Measurements from ENCODE around the gene FAM53B.

The FAM53B gene

DNA sequence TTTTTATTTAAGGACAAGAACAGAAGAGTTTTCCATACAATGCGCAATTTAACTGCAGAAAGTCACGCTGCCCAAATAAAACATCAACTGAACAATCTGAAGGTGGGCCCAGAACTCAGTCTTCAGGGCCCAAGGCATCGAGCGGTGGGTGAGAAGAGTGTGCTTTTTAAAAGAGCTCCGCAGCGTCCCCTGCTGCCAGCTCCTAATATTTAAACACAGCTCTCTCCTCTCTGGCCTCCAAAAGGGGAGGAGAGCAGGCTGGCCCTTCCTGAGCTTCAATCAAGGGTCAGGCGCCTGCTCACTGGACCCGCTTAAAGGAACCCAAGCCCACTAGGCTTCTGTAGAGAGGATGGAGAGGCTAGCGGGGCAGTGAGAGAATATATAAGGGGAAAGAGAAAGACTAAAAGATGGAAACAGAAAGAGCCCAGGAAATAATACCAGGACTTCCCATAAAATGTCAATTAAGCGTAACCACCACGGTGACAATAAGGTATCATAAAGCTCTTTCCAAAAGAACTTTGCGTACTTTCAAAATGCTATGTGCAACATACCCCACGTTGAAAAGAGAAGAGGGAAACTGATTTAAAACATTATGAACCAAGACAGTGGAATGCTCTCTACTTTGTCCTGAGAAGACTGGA is 2.8 kb downstream of the FAM53B start:
- H3K4me1 ChIP-seq (ENCODE audit: control insufficient read depth in 1 of 2, insufficient read depth in 1 of 2, low read depth in 1 of 2, low read length in 1 of 2): peaks cover 44 to 52% of the 10 kb centered on the region in 2 experiments
- H3K27ac ChIP-seq: peak overlapping the region; percentile 91
- H3K36me3 ChIP-seq: peaks cover 5% of the 10 kb centered on the region
- peak overlapping the region; percentile 72 to 90 for H3K4me3 ChIP-seq (ENCODE audit: low read depth in 1 of 2, low read length in 1 of 2)
- H3K9me3 ChIP-seq: no peaks in the 10 kb centered on the region
- H3K27me3 ChIP-seq: no peaks in the 10 kb centered on the region
- TF ChIP-seq, protein P1, sequence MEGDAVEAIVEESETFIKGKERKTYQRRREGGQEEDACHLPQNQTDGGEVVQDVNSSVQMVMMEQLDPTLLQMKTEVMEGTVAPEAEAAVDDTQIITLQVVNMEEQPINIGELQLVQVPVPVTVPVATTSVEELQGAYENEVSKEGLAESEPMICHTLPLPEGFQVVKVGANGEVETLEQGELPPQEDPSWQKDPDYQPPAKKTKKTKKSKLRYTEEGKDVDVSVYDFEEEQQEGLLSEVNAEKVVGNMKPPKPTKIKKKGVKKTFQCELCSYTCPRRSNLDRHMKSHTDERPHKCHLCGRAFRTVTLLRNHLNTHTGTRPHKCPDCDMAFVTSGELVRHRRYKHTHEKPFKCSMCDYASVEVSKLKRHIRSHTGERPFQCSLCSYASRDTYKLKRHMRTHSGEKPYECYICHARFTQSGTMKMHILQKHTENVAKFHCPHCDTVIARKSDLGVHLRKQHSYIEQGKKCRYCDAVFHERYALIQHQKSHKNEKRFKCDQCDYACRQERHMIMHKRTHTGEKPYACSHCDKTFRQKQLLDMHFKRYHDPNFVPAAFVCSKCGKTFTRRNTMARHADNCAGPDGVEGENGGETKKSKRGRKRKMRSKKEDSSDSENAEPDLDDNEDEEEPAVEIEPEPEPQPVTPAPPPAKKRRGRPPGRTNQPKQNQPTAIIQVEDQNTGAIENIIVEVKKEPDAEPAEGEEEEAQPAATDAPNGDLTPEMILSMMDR (IDR thresholded peaks at IDR 0.05): peak; percentile 68

DNA sequence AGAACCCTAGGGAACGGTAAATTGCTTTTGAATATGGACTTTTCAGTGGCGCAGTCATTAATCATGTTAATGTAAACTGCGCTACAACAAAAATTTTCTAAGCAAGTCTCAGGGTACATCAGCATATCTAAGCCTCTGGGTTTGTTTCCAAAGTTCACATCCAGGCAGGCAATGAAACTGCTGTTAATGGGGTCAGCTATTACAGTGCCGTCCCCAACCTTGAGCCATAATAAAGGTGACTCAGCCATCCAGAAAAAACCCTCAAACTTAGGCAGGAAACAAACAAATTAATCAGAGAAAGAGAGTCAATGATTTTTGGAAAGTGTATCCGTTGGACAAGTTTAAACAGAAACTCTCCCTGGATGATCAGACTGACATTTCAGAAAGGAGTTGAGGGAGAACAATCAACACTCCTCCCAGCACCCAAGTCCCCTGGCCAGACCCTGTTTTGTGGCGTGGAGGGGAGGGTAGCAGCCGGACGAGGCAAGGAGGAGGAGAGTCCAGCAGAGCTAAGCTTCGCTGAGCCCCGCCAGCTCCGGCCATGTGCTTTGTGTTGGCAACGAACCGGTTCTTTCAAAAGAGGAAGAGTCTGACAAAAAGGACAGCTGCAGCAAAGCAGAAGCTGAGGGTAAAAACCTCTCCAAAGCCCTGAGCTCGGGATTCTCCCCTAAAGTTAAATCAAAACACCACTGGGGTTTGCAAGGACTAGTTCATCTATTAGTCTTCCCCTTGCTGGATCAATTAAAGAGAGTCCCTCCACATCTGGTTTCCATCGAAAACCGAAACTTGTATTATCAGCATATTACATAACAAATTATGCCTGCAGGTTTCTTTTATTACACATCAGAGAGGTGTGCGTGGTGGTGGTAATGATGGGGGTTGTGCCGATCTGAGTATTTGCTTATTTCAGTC is 3.6 kb downstream of the FAM53B start:
- Histone ChIP-seq H3K27ac (peak overlapping the region; percentile 91), H3K4me1 (ENCODE audit: control insufficient read depth in 1 of 2, insufficient read depth in 1 of 2, low read depth in 1 of 2, low read length in 1 of 2) (peaks cover 44 to 55% of the 10 kb centered on the region in 2 experiments), H3K4me3 (ENCODE audit: low read depth in 1 of 2, low read length in 1 of 2) (peak overlapping the region; percentile 72 to 90), H3K36me3 (peaks cover 5% of the 10 kb centered on the region), H3K27me3 (no peaks in the 10 kb centered on the region), H3K9me3 (no peaks in the 10 kb centered on the region)
- TF ChIP-seq, protein P1 (IDR thresholded peaks at IDR 0.05): no peak

DNA sequence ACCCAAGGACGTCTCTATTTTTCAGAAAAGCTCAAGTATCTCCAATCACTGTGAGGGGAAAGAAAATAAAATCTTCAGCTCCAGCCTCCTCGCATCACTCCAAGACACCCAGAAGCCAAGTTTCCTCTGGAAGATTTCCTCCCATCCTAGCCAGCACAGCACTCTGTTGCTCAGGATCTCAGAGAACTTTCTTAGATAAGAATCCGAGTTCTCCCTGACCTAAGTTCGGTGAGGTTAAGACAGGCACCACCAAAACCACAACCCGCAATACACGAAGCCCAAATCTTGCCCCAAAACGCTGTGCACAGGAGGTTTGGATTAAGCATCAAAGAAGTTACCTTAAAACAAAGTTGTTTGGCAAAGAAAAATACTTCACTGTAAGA is 4.2 kb downstream of the FAM53B start:
- Histone ChIP-seq H3K27me3 (no peaks in the 10 kb centered on the region), H3K36me3 (peaks cover 5% of the 10 kb centered on the region), H3K4me3 (ENCODE audit: low read depth in 1 of 2, low read length in 1 of 2) (peak overlapping the region in 1 of 2 experiments; percentile 90), H3K9me3 (no peaks in the 10 kb centered on the region), H3K27ac (peak overlapping the region; percentile 91), H3K4me1 (ENCODE audit: control insufficient read depth in 1 of 2, insufficient read depth in 1 of 2, low read depth in 1 of 2, low read length in 1 of 2) (peaks cover 39 to 49% of the 10 kb centered on the region in 2 experiments)
- TF ChIP-seq, protein P1 (IDR thresholded peaks at IDR 0.05): no peak

DNA sequence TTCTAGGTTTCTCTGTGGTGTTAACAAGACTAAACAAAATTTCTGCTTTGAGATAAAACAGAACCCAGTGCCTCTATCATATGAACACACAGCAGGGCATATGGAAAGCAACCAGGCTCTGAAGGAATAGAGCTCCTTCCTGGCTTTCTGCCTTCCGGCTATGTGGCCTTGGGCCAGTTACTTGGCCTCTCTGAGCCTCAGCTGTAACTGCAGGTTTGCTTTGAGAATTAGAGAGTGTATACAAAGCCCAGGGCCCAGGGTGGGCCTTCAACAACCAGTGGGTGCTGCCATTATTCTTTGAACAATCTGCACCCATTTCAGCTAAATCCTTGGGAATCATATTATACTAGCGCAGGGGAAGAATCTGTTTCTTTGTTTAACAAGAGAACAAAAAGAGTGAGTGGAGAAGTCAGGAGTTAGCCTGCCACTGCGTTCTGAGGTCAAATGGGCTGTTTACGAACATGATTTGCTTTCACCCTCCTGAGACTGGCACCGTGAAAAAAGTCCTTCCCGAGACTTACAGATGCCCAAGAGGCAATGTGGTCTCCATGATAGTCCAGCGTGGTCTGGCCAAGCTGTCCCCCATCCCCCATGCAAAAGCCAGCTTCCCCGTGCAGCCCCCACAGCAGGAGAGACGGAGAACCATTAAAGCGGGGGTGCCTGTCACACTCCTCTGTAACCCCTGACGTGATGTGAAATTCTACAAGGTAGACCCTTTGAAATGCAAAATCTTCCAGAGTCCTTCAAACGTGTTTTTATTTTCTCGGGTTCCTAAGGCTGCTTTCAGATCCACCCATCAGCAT is 4.9 kb downstream of the FAM53B start:
- H3K4me1 ChIP-seq (ENCODE audit: control insufficient read depth in 1 of 2, insufficient read depth in 1 of 2, low read depth in 1 of 2, low read length in 1 of 2): peaks cover 35 to 44% of the 10 kb centered on the region in 2 experiments
- H3K36me3 ChIP-seq: peaks cover 5% of the 10 kb centered on the region
- H3K27ac ChIP-seq: peak overlapping the region; percentile 91
- no peak overlapping the region for H3K4me3 ChIP-seq (ENCODE audit: low read depth in 1 of 2, low read length in 1 of 2)
- no peaks in the 10 kb centered on the region for H3K9me3 ChIP-seq
- TF ChIP-seq, protein P1 (IDR thresholded peaks at IDR 0.05): no peak
- H3K27me3 ChIP-seq: no peaks in the 10 kb centered on the region

DNA sequence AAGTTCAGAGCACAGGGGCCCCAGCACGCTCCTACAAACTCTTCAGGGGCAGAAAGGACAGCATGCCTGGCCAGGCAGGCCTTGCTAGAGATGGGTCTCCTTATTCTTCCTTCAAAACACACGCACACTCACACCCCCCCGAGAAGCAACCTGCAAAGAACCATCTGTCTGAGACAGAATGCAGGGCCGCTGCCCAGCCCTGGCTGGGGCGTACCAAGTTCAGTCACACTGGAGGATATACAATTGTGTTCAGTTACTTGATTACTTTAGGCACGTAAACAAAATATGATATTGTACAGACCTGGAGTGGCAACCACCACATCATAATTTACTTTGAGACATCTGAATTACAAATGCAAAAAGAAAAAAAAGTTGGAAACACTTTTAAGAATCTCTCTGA is 5.7 kb downstream of the FAM53B start:
- H3K9me3 ChIP-seq: no peaks in the 10 kb centered on the region
- peaks cover 35 to 44% of the 10 kb centered on the region in 2 experiments for H3K4me1 ChIP-seq (ENCODE audit: control insufficient read depth in 1 of 2, insufficient read depth in 1 of 2, low read depth in 1 of 2, low read length in 1 of 2)
- no peak overlapping the region for H3K4me3 ChIP-seq (ENCODE audit: low read depth in 1 of 2, low read length in 1 of 2)
- H3K36me3 ChIP-seq: peaks cover 5% of the 10 kb centered on the region
- TF ChIP-seq, protein P1 (IDR thresholded peaks at IDR 0.05): no peak
- no peak overlapping the region for H3K27ac ChIP-seq
- no peaks in the 10 kb centered on the region for H3K27me3 ChIP-seq
